ENCODE measurements around the gene KIAA1671. TPM values are rescaled to one million over a fixed set of nuclear protein-coding genes. Genes with fewer than 3 reads are reported as not detected.

Gene KIAA1671
- total RNA-seq, 1 donor from 2014 or later, result 17.3 TPM

GRCh38 chr22:24937114-24937513 lies 15.4 kb upstream of the KIAA1671 start:
- H3K27me3 ChIP-seq, result no peaks in the 10 kb centered on the region
- peaks cover 13% of the 10 kb centered on the region for H3K4me1 Mint-ChIP-seq
- DNase-seq (ENCODE audit: low spot score), result peak; percentile 33
- no peak overlapping the region for H3K4me2 ChIP-seq
- H3K36me3 Mint-ChIP-seq, result no peaks in the 10 kb centered on the region
- H3K27me3 Mint-ChIP-seq (ENCODE audit: insufficient read depth, low read depth), result no peaks in the 10 kb centered on the region
- peaks cover 6% of the 10 kb centered on the region for H3K4me1 ChIP-seq
- no peak overlapping the region for H3K4me3 Mint-ChIP-seq
- H3K27ac ChIP-seq, result no peak overlapping the region
- no peaks in the 10 kb centered on the region for H3K9me3 Mint-ChIP-seq
- no peaks in the 10 kb centered on the region for H4K20me1 ChIP-seq (ENCODE audit: low read depth)
- no peak overlapping the region for H3K4me3 ChIP-seq
- no peaks in the 10 kb centered on the region for H3K9me3 ChIP-seq (ENCODE audit: low read depth)
- no peaks in the 10 kb centered on the region for H3K36me3 ChIP-seq
- TF ChIP-seq EZH2phosphoT487 (IDR thresholded peaks at IDR 0.05) (no peak), CTCF (IDR thresholded peaks at IDR 0.05) (peak; percentile 46)
- peaks cover 11% of the 10 kb centered on the region for H3F3A ChIP-seq (ENCODE audit: low read depth)
- no peak overlapping the region for H2AFZ ChIP-seq (replicated peaks)
- H3K79me2 ChIP-seq (ENCODE audit: low read depth), result no peaks in the 10 kb centered on the region
- no peak overlapping the region for H3K9ac ChIP-seq
- H3K27ac Mint-ChIP-seq, result no peak overlapping the region

GRCh38 chr22:24938741-24939341 lies 13.7 kb upstream of the KIAA1671 start:
- no peaks in the 10 kb centered on the region for H3K79me2 ChIP-seq (ENCODE audit: low read depth)
- H3K27me3 ChIP-seq, result no peaks in the 10 kb centered on the region
- peak overlapping the region; percentile 30 for H2AFZ ChIP-seq (replicated peaks)
- H3K9me3 Mint-ChIP-seq, result no peaks in the 10 kb centered on the region
- H3K9me3 ChIP-seq (ENCODE audit: low read depth), result no peaks in the 10 kb centered on the region
- H3K4me3 ChIP-seq, result no peak overlapping the region
- peaks cover 5% of the 10 kb centered on the region for H3K4me1 ChIP-seq
- no peaks in the 10 kb centered on the region for H4K20me1 ChIP-seq (ENCODE audit: low read depth)
- no peak overlapping the region for H3K4me2 ChIP-seq
- H3K36me3 Mint-ChIP-seq, result no peaks in the 10 kb centered on the region
- H3K4me3 Mint-ChIP-seq, result no peak overlapping the region
- H3K4me1 Mint-ChIP-seq, result peaks cover 10% of the 10 kb centered on the region
- peaks cover 1% of the 10 kb centered on the region for H3K27me3 Mint-ChIP-seq (ENCODE audit: insufficient read depth, low read depth)
- peaks cover 10% of the 10 kb centered on the region for H3F3A ChIP-seq (ENCODE audit: low read depth)
- H3K36me3 ChIP-seq, result no peaks in the 10 kb centered on the region
- TF ChIP-seq CTCF (IDR thresholded peaks at IDR 0.05), result peak; percentile 84
- no peak for TF ChIP-seq EZH2phosphoT487 (IDR thresholded peaks at IDR 0.05)
- TF ChIP-seq EZH2 (IDR thresholded peaks at IDR 0.05), result no peak
- H3K27ac ChIP-seq, result no peak overlapping the region
- H3K27ac Mint-ChIP-seq, result no peak overlapping the region
- H3K9ac ChIP-seq, result no peak overlapping the region
- peak; percentile 82 for DNase-seq (ENCODE audit: low spot score)

- Histone ChIP-seq H3K27me3 (no peaks in the 10 kb centered on the region), H3K79me2 (ENCODE audit: low read depth) (no peaks in the 10 kb centered on the region), H3K9me3 (ENCODE audit: low read depth) (no peaks in the 10 kb centered on the region), H4K20me1 (ENCODE audit: low read depth) (no peaks in the 10 kb centered on the region), H3K4me2 (no peak overlapping the region), H2AFZ (replicated peaks) (no peak overlapping the region), H3K4me3 (no peak overlapping the region), H3K4me1 (no peaks in the 10 kb centered on the region), H3F3A (ENCODE audit: low read depth) (peaks cover 5% of the 10 kb centered on the region), H3K36me3 (no peaks in the 10 kb centered on the region), H3K27ac (no peak overlapping the region), H3K9ac (no peak overlapping the region)
- Mint-ChIP-seq H3K4me1 (peaks cover 16% of the 10 kb centered on the region), H3K4me3 (no peak overlapping the region), H3K36me3 (no peaks in the 10 kb centered on the region), H3K27ac (no peak overlapping the region), H3K9me3 (no peaks in the 10 kb centered on the region), H3K27me3 (ENCODE audit: insufficient read depth, low read depth) (peaks cover 7% of the 10 kb centered on the region)
- TF ChIP-seq EZH2 (IDR thresholded peaks at IDR 0.05) (no peak), CTCF (IDR thresholded peaks at IDR 0.05) (no peak), EZH2phosphoT487 (IDR thresholded peaks at IDR 0.05) (no peak)
- no peak for DNase-seq (ENCODE audit: low spot score)
Measured at GRCh38 chr22:24942301-24942700, 10.2 kb upstream of the KIAA1671 start.
